ENCODE data around the gene MMRN2. TPM values are rescaled to one million over a fixed set of nuclear protein-coding genes. Genes with fewer than 3 reads are reported as not detected.

The MMRN2 gene
- polyA plus RNA-seq, 5 donors: 26.4 to 32.5 (median 30.8) TPM

DNA sequence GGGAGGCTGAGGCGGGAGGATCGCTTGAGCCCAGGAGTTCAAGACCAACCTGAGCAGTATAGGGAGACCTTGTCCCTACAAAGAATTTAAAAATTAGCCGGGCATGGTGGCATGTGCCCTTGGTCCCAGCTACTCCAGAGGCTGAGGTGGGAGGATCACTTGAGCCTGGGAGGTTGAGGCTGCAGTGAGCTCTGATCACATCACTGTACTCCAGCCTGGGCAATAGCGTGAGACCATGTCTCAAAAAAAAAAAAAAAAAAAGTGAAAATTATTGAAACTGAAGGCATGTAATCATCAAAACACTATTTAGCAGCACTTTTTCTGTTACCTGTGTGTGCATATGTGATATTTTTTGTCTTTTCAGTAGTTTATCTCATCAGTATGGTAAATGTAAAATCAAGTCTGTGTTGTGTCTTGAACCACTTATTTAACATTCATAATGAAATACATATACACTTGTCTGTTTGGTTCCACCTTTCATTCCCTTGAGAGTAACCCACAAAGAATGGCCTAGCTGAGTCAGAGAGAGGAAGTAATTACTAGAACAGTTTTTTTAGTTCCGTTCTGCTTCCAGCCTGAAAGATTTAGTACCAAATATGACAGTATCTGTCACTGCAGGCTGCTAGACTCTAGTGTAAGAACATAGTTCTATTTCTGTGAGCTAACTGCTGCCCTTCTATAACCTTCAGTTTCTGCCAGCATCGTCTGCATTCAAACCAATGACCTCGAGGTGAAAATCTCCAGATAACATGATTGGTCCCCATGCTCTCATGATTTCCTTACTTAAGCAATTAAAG is 68.6 kb downstream of the MMRN2 start:
- DNase-seq: no peak

Other genes starting within 250 kb of the MMRN2 start
- 10 to 100 TPM; 53.2 to 90.9 (median 75.3) TPM for gene BMPR1A, start 201.0 kb downstream of the MMRN2 start, polyA plus RNA-seq (ENCODE audit: insufficient read depth in 1 of 5, insufficient read length in 5 of 5, low replicate concordance in 1 of 5)
- gene SNCG, start 984 bp upstream of the MMRN2 start, polyA plus RNA-seq (ENCODE audit: insufficient read depth in 1 of 5, insufficient read length in 5 of 5, low replicate concordance in 1 of 5): 1 to 10 TPM; 4.3 to 5.6 (median 4.7) TPM
- 10 to 100 TPM in 3 of 5 donors, 1 to 10 TPM in 2; 5.4 to 31.3 (median 12.0) TPM for gene ADIRF, start 10.9 kb upstream of the MMRN2 start, polyA plus RNA-seq (ENCODE audit: insufficient read depth in 1 of 5, insufficient read length in 5 of 5, low replicate concordance in 1 of 5)
- gene FAM25A, start 62.7 kb upstream of the MMRN2 start, polyA plus RNA-seq (ENCODE audit: insufficient read depth in 1 of 5, insufficient read length in 5 of 5, low replicate concordance in 1 of 5): not detected
- 10 to 100 TPM; 82.4 to 97.7 (median 89.7) TPM for gene GLUD1, start 137.2 kb upstream of the MMRN2 start, polyA plus RNA-seq (ENCODE audit: insufficient read depth in 1 of 5, insufficient read length in 5 of 5, low replicate concordance in 1 of 5)
- 10 to 100 TPM; 26.5 to 35.4 (median 29.0) TPM for gene SHLD2, start 137.6 kb upstream of the MMRN2 start, polyA plus RNA-seq (ENCODE audit: insufficient read depth in 1 of 5, insufficient read length in 5 of 5, low replicate concordance in 1 of 5)

All from right lung (tissue), 5 donors.